ENCODE measurements around the gene NFIA.

DNA sequence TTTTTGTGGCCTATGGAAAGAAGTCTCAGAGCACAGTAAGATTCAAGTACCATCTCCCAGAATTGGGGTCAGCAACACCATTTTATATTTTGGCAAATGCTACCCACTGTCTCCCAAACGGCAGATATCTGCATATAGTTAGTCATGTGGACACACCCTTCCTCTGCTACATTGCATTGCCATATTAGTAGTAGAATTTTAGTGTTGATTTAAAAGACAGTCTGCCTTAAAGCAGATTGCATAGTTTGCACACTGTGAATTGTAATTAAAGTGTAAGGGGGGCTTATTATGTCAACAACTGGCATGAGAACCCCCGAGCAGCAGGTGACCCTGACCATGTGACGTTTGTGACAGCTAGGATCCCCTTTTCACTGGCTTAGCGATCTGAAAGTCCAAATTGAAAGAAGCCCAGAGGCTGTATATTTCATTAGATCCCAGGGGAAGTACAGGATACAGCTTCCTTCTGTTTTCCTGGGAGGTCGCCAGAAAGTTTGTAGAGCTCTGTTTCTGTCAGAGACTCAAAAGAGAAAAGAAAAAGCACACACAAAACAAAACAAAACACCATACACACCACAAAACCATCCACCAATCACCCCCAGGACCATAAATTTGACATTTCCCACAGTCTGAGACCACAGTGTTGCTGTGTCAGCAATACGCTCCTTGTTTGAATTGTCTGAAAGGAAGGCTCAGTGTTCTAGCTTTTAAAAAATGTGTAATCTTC lies 172.4 kb downstream of the NFIA start:
- no peak for TF ChIP-seq JUND (IDR thresholded peaks at IDR 0.05; ENCODE audit: low read depth, low read length)
- TF ChIP-seq, protein P1, sequence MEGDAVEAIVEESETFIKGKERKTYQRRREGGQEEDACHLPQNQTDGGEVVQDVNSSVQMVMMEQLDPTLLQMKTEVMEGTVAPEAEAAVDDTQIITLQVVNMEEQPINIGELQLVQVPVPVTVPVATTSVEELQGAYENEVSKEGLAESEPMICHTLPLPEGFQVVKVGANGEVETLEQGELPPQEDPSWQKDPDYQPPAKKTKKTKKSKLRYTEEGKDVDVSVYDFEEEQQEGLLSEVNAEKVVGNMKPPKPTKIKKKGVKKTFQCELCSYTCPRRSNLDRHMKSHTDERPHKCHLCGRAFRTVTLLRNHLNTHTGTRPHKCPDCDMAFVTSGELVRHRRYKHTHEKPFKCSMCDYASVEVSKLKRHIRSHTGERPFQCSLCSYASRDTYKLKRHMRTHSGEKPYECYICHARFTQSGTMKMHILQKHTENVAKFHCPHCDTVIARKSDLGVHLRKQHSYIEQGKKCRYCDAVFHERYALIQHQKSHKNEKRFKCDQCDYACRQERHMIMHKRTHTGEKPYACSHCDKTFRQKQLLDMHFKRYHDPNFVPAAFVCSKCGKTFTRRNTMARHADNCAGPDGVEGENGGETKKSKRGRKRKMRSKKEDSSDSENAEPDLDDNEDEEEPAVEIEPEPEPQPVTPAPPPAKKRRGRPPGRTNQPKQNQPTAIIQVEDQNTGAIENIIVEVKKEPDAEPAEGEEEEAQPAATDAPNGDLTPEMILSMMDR (IDR thresholded peaks at IDR 0.05 in 2 of 3, conservative IDR thresholded peaks at IDR 0.05 in 1 of 3; ENCODE audit: control insufficient read depth in 2 of 3, extremely low read depth in 1 of 3, insufficient read depth in 1 of 3, low read depth in 3 of 3, low read length in 3 of 3), result no peak
- TF ChIP-seq CHD2 (IDR thresholded peaks at IDR 0.05; ENCODE audit: borderline replicate concordance, low read depth, low read length), result no peak
- no peak for TF ChIP-seq POLR2A (IDR thresholded peaks at IDR 0.05; ENCODE audit: low read depth, low read length)
- TF ChIP-seq, protein P2, sequence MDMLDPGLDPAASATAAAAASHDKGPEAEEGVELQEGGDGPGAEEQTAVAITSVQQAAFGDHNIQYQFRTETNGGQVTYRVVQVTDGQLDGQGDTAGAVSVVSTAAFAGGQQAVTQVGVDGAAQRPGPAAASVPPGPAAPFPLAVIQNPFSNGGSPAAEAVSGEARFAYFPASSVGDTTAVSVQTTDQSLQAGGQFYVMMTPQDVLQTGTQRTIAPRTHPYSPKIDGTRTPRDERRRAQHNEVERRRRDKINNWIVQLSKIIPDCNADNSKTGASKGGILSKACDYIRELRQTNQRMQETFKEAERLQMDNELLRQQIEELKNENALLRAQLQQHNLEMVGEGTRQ (IDR thresholded peaks at IDR 0.05; ENCODE audit: borderline replicate concordance, low read depth, low read length), result no peak
- TF ChIP-seq BHLHE40 (IDR thresholded peaks at IDR 0.05; ENCODE audit: borderline replicate concordance in 1 of 2, low read depth in 2 of 2, low read length in 1 of 2), result no peak
- no peak for TF ChIP-seq TAF1 (IDR thresholded peaks at IDR 0.05; ENCODE audit: borderline replicate concordance, low read depth, low read length)
- TF ChIP-seq ZNF274 (IDR thresholded peaks at IDR 0.05; ENCODE audit: insufficient read depth, insufficient read length), result no peak
- no peak for TF ChIP-seq HCFC1 (IDR thresholded peaks at IDR 0.05; ENCODE audit: low read length)
- TF ChIP-seq EP300 (IDR thresholded peaks at IDR 0.05; ENCODE audit: borderline replicate concordance in 1 of 2, control insufficient read depth in 1 of 2, low read depth in 2 of 2, low read length in 2 of 2), result no peak
- no peak for TF ChIP-seq FOXK2 (IDR thresholded peaks at IDR 0.05)
- no peak for TF ChIP-seq RAD21 (IDR thresholded peaks at IDR 0.05; ENCODE audit: insufficient read depth, low read depth, low read length)

Data from GM12878 (cell line).